GM21576 (cell line): ENCODE data around the gene ZNF563.

Experiments
- ATAC-seq: cut with Tn5 transposase; IDR thresholded peaks from one replicate; pipeline ENCODE4 v1.9.1; 2021; ENCODE audit warnings: mild to moderate bottlenecking, moderate library complexity; ENCODE audit not compliant: unreplicated experiment

Gene ZNF563

GRCh38 chr19:12295191-12295590 lies 38.2 kb downstream of the ZNF563 start:
- ATAC-seq, result peak; percentile 5

- ATAC-seq, result peak; percentile 90
Observed at GRCh38 chr19:12294249-12295158, 38.9 kb downstream of the ZNF563 start, which contains the start of gene ZNF44. ZNF44 (minus strand) TSS chr19:12294883; CDS start chr19:12294694, 189 bp downstream.

GRCh38 chr19:12293777-12294248 lies 39.6 kb downstream of the ZNF563 start:
- peak; percentile 39 for ATAC-seq

GRCh38 chr19:12289790-12290065 lies 43.7 kb downstream of the ZNF563 start:
- no peak for ATAC-seq

GRCh38 chr19:12287958-12288500 lies 45.4 kb downstream of the ZNF563 start:
- ATAC-seq, result no peak

- no peak for ATAC-seq
Observed at GRCh38 chr19:12284631-12285030, 48.8 kb downstream of the ZNF563 start.

GRCh38 chr19:12284226-12284625 lies 49.2 kb downstream of the ZNF563 start:
- ATAC-seq, result no peak

GRCh38 chr19:12278713-12279112 lies 54.7 kb downstream of the ZNF563 start:
- ATAC-seq, result no peak

- ATAC-seq, result no peak
Observed at GRCh38 chr19:12272980-12273901, 60.2 kb downstream of the ZNF563 start.

- ATAC-seq, result no peak
Observed at GRCh38 chr19:12272386-12272785, 61.0 kb downstream of the ZNF563 start.

GRCh38 chr19:12270854-12271253 lies 62.6 kb downstream of the ZNF563 start:
- no peak for ATAC-seq
